Liver (tissue), 9 donors: ENCODE data around the gene TGDS. TPM values are rescaled to one million over a fixed set of nuclear protein-coding genes. Genes with fewer than 3 reads are reported as not detected.

Source experiments
- DNase-seq: peaks from one replicate; pipeline ENCODE4 v3.0.0-alpha.2; 2017; ENCODE audit warnings: low spot score
- H3K27ac ChIP-seq, 2 donors: one replicate each; pipeline ENCODE4 v1.7.0; 2013; ENCODE audit warnings: inconsistent platforms in 2 of 2, low read length in 2 of 2, control low read depth in 1 of 2, low read depth in 1 of 2, mild to moderate bottlenecking in 1 of 2
- H3K27me3 ChIP-seq, 4 donors: one replicate each; pipeline versions ENCODE4 v1.6.1 to v1.7.0; 2013; ENCODE audit warnings: low read length in 3 of 4, inconsistent platforms in 1 of 4, mild to moderate bottlenecking in 1 of 4, moderate library complexity in 1 of 4; ENCODE audit not compliant: control insufficient read depth in 4 of 4, insufficient read depth in 4 of 4
- H3K36me3 ChIP-seq, 4 donors: one replicate each; pipeline versions ENCODE4 v1.6.1 to v1.7.0; 2013; ENCODE audit warnings: low read length in 3 of 4, mild to moderate bottlenecking in 3 of 4, low read depth in 1 of 4, moderate library complexity in 1 of 4; ENCODE audit not compliant: control insufficient read depth in 4 of 4, insufficient read depth in 3 of 4
- H3K4me1 ChIP-seq, 4 donors: one replicate each; pipeline versions ENCODE4 v1.6.1 to v1.7.0; 2013; ENCODE audit warnings: low read length in 3 of 4, mild to moderate bottlenecking in 3 of 4, moderate library complexity in 1 of 4; ENCODE audit not compliant: control insufficient read depth in 4 of 4, insufficient read depth in 4 of 4
- H3K4me3 ChIP-seq, 3 donors: one replicate each; pipeline versions ENCODE4 v1.6.1 to v1.7.0; 2013; ENCODE audit warnings: low read length in 3 of 3, control low read depth in 1 of 3, low read depth in 1 of 3, mild to moderate bottlenecking in 1 of 3
- H3K9ac ChIP-seq, 2 donors: one replicate each; pipeline ENCODE4 v1.7.0; 2013; ENCODE audit warnings: low read length in 2 of 2, mild to moderate bottlenecking in 2 of 2, moderate library complexity in 2 of 2, control low read depth in 1 of 2, low read depth in 1 of 2
- H3K9me3 ChIP-seq, 4 donors: one replicate each; pipeline versions ENCODE4 v1.6.1 to v1.7.0; 2013; ENCODE audit warnings: low read length in 3 of 4; ENCODE audit not compliant: control insufficient read depth in 4 of 4
- ATF3 ChIP-seq: IDR thresholded peaks from 2 replicates; pipeline ENCODE4 v1.6.1; 2016; ENCODE audit warnings: antibody characterized with exemption
- CTCF ChIP-seq: fragments of 150-350 bp; IDR thresholded peaks from 2 replicates; pipeline ENCODE4 v1.5.1; 2017; ENCODE audit warnings: improper control_type of control experiment, low read depth, low read length; ENCODE audit not compliant: missing input control
- EGR1 ChIP-seq, 2 donors: IDR thresholded peaks; 2 replicates each; pipeline ENCODE4 v1.6.1; 2016 to 2018; ENCODE audit warnings: antibody characterized with exemption in 2 of 2, low read depth in 2 of 2
- FOXA1 ChIP-seq: IDR thresholded peaks from 2 replicates; pipeline ENCODE4 v1.6.1; 2016; ENCODE audit warnings: antibody characterized with exemption
- FOXA2 ChIP-seq: IDR thresholded peaks from 2 replicates; pipeline ENCODE4 v1.6.1; 2016; ENCODE audit warnings: antibody characterized with exemption
- GABPA ChIP-seq, 2 donors: IDR thresholded peaks in 1 of 2; conservative IDR thresholded peaks in 1 of 2; 2 replicates each; pipeline ENCODE4 v1.6.1; 2016; ENCODE audit warnings: antibody characterized with exemption in 2 of 2, mild to moderate bottlenecking in 1 of 2, moderate library complexity in 1 of 2
- JUND ChIP-seq, 2 donors: IDR thresholded peaks; 2 replicates each; pipeline ENCODE4 v1.6.1; 2016; ENCODE audit warnings: antibody characterized with exemption in 2 of 2
- NR2F2 ChIP-seq: IDR thresholded peaks from 2 replicates; pipeline ENCODE4 v1.6.1; 2016; ENCODE audit warnings: antibody characterized with exemption
- REST ChIP-seq: IDR thresholded peaks from 2 replicates; pipeline ENCODE4 v1.6.1; 2016; ENCODE audit warnings: antibody characterized with exemption, mild to moderate bottlenecking
- RXRA ChIP-seq, 2 donors: IDR thresholded peaks; 2 replicates each; pipeline ENCODE4 v1.6.1; 2017 to 2018; ENCODE audit warnings: antibody characterized with exemption in 2 of 2, mild to moderate bottlenecking in 1 of 2
- TAF1 ChIP-seq: conservative IDR thresholded peaks from 2 replicates; pipeline ENCODE4 v1.6.1; 2016; ENCODE audit warnings: antibody characterized with exemption, mild to moderate bottlenecking
- YY1 ChIP-seq: IDR thresholded peaks from 2 replicates; pipeline ENCODE4 v1.6.1; 2016; ENCODE audit warnings: antibody characterized with exemption, mild to moderate bottlenecking
- ZBTB33 ChIP-seq: IDR thresholded peaks from 2 replicates; pipeline ENCODE4 v1.6.1; 2016; ENCODE audit warnings: antibody characterized with exemption
- WGBS: extraction: QIAGEN DNeasy Blood & Tissue Kit; methylation state at CpG from one replicate; pipeline ENCODE4 v1.1.7; 2013; 5-methylcytosine and 5-hydroxymethylcytosine counted together
- polyA plus RNA-seq, 2 donors: library from polyadenylated mRNA; stranded (reverse) in 1 of 2; unstranded in 1 of 2; fragments of 200-250 nt in 1 of 2; fragments of >200 nt in 1 of 2; fragmentation: Nextera tagmentation in 1 of 2; extraction: Ambion mirVana in 1 of 2; gene quantifications; one replicate each; pipeline versions ENCODE4 v1.2.1 to v1.2.3, GENCODE V29; 2013 to 2015
- total RNA-seq, 2 donors: library from RNA; depleted of rRNA; stranded (reverse); fragments of >200 nt; gene quantifications; one replicate each; pipeline ENCODE4 v1.2.3, GENCODE V29; 2014
- donor health status: healthy.
- donor health status: healthy.
- donor health status: healthy.
- donor health status: healthy.
- donor health status: healthy.

Gene TGDS
- total and polyA plus RNA-seq, 4 donors = 5.7 to 11.4 (median 9.5) TPM

- TF ChIP-seq ZBTB33 = no peak
- no peak for TF ChIP-seq EGR1 (IDR thresholded peaks at IDR 0.05; ENCODE audit: low read depth in 2 of 2)
- peak; percentile 48 to 55 for TF ChIP-seq JUND (IDR thresholded peaks at IDR 0.05)
- TF ChIP-seq YY1 = no peak
- no peak for TF ChIP-seq FOXA1
- TF ChIP-seq RXRA (IDR thresholded peaks at IDR 0.05) = peak; percentile 13 to 42
These were observed 46.5 kb downstream of the TGDS start (continued) for GRCh38 chr13:94549232-94550061.

GRCh38 chr13:94548821-94549231, 47.1 kb downstream of the TGDS start:
- Histone ChIP-seq H3K36me3 (no peaks in the 10 kb centered on the region), H3K27ac (peak overlapping the region; percentile 94 to 96), H3K27me3 (no peaks in the 10 kb centered on the region), H3K9ac (peak overlapping the region; percentile 80 to 97), H3K4me1 (peaks cover 0 to 16% (median 5%) of the 10 kb centered on the region in 4 donors), H3K4me3 (peak overlapping the region; percentile 54 to 79 (median 75)), H3K9me3 (no peaks in the 10 kb centered on the region)
- no peak for DNase-seq
- 9% methylated on average over 19 of the region's 19 CpGs for WGBS
- TF ChIP-seq TAF1 (no peak), ATF3 (no peak), EGR1 (IDR thresholded peaks at IDR 0.05; ENCODE audit: low read depth in 2 of 2) (no peak), NR2F2 (no peak), ZBTB33 (peak; percentile 11), CTCF (no peak)

GRCh38 chr13:94548382-94548781, 47.6 kb downstream of the TGDS start:
- Histone ChIP-seq H3K9ac (peak overlapping the region; percentile 80 to 97), H3K9me3 (no peaks in the 10 kb centered on the region), H3K36me3 (no peaks in the 10 kb centered on the region), H3K27me3 (no peaks in the 10 kb centered on the region), H3K27ac (peak overlapping the region; percentile 94 to 96), H3K4me1 (peaks cover 0 to 16% (median 5%) of the 10 kb centered on the region in 4 donors), H3K4me3 (peak overlapping the region; percentile 54 to 79 (median 75))
- DNase-seq = no peak
- no peak for TF ChIP-seq YY1
- peak; percentile 25 for TF ChIP-seq REST
- no peak for TF ChIP-seq GABPA (IDR thresholded peaks at IDR 0.05 in 1 of 2, conservative IDR thresholded peaks at IDR 0.05 in 1 of 2)
- TF ChIP-seq FOXA2 = no peak
- WGBS = 52% methylated on average over 6 of the region's 6 CpGs
